GM13977 (cell line): ENCODE data around the gene ROBO1.

Experiments used
- DNase-seq: peaks from one replicate; pipeline ENCODE4 v3.0.0; 2012; ENCODE audit warnings: low spot score
- in situ Hi-C: fragments of 300-500 bp; cut with MboI; formaldehyde crosslinking; loops from one replicate; pipeline ENCODE4 v1.12.0; 2022; ENCODE audit warnings: low sequenced_read_pairs, low pct_unique_long_range_greater_than_20kb, mixed read lengths, inconsistent platforms; ENCODE audit not compliant: unreplicated experiment
- TF ChIP-seq, protein P1 (sequence below): IDR thresholded peaks from 2 replicates; pipeline ENCODE4 v1.5.1; 2012; ENCODE audit warnings: mild to moderate bottlenecking, control low read depth; ENCODE audit not compliant: insufficient read depth; ENCODE audit errors: extremely low read depth, missing control alignments

The ROBO1 gene

DNA sequence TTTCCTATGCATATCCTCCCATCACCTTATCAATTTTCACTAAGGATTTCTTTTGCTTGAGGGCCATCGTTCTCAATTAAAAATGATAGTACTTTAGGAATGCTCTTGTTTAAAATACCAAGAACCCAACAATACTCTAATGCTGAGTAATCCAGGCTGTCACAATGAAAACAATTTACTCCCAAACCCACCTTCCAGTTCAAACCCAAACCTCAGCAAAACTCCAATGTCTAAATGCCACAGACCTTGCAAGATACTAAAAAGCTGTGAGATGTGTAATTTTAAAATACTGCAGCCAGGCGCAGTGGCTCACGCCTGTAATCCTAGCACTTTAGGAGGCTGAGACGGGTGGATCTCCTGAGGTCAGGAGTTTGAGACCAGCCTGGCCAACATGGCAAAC is 889.8 kb downstream of the ROBO1 start:
- in situ Hi-C loops = no loop called here
- TF ChIP-seq, protein P1, sequence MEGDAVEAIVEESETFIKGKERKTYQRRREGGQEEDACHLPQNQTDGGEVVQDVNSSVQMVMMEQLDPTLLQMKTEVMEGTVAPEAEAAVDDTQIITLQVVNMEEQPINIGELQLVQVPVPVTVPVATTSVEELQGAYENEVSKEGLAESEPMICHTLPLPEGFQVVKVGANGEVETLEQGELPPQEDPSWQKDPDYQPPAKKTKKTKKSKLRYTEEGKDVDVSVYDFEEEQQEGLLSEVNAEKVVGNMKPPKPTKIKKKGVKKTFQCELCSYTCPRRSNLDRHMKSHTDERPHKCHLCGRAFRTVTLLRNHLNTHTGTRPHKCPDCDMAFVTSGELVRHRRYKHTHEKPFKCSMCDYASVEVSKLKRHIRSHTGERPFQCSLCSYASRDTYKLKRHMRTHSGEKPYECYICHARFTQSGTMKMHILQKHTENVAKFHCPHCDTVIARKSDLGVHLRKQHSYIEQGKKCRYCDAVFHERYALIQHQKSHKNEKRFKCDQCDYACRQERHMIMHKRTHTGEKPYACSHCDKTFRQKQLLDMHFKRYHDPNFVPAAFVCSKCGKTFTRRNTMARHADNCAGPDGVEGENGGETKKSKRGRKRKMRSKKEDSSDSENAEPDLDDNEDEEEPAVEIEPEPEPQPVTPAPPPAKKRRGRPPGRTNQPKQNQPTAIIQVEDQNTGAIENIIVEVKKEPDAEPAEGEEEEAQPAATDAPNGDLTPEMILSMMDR = no peak
- no peak for DNase-seq

DNA sequence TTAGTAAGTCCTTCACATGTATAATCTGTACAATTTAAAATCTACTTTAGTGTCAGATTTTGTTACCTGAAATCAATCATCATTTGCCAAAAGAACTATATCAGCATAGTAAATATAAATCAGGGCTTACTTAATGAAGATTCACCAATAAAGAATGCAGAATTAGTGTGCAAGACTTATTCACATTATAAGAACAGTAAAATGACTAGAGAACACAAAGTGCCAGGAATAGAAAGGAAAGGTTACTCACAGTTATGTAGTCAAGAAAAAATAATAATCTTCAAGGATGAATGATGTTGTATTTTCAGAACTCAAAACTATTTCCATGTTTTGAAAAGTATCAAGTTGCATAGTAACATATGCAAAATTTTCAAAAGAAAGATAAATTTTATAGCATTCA is 891.9 kb downstream of the ROBO1 start:
- DNase-seq = no peak
- TF ChIP-seq, protein P1 = no peak
- in situ Hi-C loops = no loop called here

DNA sequence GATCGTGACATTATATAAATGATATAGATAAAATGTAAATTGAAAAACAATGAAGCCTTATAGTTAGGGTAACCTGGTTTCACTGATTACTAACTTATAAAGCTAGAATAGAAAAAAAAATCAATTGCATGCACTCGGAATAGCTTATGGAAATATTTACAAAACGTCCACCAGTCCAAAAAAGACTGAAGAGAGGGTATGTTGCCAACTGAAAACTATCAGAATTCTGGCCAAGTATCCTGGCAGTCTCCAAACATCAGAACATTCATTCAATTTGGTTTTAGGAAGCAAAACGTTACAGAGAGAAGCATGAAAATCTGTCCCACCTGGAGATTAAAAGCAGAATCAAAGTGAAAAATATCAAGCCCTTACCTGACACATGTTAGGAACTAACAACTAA is 892.4 kb downstream of the ROBO1 start:
- in situ Hi-C loops = no loop called here
- TF ChIP-seq, protein P1 = no peak
- no peak for DNase-seq

DNA sequence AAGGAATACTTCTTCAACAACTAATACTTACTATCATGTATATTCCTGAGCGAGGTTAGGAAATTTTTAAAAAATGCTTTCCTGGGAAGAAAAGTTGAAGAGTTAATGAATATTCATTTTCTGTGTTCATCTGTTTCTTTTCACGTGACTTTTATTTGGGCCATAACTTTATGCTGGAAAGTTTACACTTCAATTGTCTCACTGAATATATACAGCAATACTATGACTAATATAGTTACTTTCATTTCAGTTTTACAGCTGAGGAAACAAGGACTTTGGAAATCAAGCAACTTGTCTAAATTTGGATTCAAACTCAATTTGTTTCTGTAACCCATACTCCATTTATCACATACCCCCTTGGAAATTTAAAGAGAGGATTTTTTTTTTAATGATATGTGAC is 894.2 kb downstream of the ROBO1 start:
- DNase-seq = no peak
- TF ChIP-seq, protein P1 = no peak
- in situ Hi-C loops = no loop called here

DNA sequence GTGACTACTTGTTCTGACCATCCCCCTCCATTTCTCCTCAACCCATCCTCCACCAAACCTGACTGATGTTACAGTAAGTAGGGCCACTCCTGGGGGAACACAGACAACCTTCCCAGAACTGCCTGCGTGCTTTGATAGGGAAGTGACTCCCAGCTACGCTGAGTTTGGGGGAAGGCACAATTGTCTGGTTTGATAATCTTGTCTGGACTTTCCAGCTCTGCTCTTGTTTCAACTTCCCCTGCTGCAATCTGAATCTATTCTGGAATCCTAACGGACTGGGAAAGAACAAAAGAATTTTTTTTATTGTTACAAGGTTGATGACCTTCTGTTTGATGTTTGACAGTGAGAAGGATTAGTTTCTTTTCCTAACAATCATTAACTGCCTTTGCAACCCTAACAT is 895.6 kb downstream of the ROBO1 start:
- in situ Hi-C loops = no loop called here
- TF ChIP-seq, protein P1 = no peak
- DNase-seq = no peak

DNA sequence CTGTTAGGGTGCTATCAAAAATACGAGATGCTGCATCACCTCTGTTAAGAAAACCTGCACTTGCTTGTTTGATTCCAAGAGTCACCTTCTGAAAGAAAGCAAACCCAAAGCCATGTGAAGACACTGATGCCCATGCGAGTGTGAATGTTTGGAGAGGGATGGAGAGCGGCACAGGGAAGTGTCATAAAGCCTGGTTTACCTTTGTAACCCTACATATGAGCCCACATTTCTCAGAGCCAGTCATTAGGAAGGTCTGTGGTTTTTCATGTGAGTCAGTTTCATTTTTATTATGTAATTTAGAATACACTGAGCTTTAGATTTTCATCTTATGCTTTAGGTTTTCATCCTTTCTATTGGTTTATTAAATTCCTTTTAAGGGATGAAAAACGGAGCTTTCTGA is 896.8 kb downstream of the ROBO1 start:
- TF ChIP-seq, protein P1 = no peak
- DNase-seq = no peak
- in situ Hi-C loops = no loop called here

DNA sequence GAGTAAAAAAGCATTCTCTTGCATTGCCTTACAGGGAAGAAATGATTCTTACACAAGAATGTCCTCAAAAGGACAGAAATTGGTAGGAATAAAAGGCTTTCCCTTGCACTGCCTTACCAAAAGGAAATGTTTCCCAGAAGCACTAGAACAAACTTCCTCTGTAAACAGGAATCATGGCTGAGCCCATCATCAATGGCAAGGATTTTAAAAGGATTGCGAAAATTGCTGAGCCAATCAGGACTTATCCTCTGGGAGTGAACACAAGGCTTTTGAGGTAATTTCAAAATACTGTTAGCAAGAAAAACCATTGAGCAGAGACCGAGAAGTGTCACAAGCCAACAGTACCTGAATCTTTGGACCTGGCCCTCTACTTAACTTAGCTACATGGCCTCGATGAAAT is 897.3 kb downstream of the ROBO1 start:
- no peak for DNase-seq
- in situ Hi-C loops = no loop called here

More for the DNA sequence above, 897.3 kb downstream of the ROBO1 start:
- TF ChIP-seq, protein P1 = no peak
